NAMALWA (cell line): Measurements from ENCODE around the gene DOK3.

Source experiments
- DNase-seq: peaks from one replicate; pipeline ENCODE4 v3.0.0-alpha.2; 2015; ENCODE audit warnings: low spot score

The DOK3 gene, protein sequence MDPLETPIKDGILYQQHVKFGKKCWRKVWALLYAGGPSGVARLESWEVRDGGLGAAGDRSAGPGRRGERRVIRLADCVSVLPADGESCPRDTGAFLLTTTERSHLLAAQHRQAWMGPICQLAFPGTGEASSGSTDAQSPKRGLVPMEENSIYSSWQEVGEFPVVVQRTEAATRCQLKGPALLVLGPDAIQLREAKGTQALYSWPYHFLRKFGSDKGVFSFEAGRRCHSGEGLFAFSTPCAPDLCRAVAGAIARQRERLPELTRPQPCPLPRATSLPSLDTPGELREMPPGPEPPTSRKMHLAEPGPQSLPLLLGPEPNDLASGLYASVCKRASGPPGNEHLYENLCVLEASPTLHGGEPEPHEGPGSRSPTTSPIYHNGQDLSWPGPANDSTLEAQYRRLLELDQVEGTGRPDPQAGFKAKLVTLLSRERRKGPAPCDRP

DNA sequence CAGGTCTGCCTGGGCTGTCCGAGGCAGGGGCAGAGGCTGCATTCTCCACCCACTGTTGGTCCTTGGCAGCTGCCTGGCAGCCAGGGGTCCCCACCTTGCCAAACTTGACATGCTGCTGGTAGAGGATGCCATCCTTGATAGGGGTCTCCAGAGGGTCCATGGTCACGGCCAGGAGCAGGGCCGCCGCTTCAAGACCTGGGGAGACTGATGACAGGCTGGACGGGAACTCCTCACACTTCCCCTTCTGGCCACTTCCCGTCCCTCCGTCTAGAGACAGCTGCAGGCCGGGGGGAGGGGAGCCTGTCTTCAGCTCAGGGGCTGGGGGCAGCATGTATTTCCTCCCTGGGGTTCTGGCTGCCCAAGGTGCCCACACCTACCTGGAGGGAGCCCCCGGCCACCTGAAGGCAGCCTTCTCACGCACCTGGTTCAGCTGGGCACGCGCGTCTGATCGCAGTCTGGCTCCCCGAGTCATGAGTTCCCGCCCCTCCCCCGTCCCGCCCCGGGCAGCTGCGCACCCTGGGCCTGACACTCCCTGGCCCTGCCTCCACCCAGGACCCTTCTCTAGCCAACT lies at the start of gene DOK3:
TSS of gene DOK3 (minus strand) at position 446 of the 571 bp plus-strand sequence. CDS start at position 160, 286 bp downstream.
- DNase-seq = peak; percentile 72

DNA sequence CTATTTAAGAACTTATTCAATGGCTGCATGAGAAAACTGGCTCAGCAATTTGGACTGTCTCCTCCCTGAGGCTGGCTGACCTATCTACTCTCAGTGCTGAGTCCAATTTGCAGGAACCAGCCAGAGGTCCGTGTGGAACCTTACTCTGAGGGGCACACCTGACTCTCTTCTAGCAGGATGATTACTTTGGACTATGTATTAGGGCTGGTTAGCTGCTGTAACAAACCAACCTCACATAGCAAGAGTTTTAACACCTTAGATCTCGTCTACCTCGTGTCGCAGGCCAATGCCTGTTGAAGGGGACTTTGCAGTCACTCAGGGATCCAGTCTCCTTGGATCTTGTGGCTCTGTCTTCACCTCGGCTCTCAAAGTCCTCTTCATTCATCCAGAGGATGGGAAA lies 48.2 kb upstream of the DOK3 start:
- DNase-seq = no peak

DNA sequence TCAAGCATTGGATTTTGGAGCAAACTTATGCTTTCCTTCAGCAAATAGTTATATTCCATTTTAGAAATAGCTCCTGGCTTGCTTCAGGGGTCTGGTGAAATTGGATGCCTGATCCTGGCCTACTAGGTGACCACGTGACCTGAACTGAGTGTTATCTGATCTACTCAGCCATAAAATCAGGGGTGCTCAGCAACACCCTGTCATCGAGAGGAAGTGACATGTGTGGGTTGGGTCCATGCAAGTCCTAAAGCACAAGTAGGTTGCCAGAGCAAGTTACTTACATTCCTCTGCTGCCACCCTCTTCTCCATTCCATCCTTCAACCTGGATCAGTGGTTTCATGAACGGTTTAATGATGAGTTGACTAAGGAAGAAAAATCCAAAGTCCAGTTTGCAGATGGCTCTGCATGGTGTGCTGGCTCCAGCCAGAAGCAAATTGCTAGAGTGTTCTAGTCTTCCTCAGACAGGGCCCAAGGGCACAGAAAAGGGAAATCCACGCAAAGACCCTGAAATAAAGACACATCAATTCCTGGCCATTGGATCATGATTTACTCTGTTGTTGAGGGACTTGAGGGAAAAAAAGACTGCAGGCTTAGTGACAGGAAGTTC lies 47.5 kb upstream of the DOK3 start:
- no peak for DNase-seq

DNA sequence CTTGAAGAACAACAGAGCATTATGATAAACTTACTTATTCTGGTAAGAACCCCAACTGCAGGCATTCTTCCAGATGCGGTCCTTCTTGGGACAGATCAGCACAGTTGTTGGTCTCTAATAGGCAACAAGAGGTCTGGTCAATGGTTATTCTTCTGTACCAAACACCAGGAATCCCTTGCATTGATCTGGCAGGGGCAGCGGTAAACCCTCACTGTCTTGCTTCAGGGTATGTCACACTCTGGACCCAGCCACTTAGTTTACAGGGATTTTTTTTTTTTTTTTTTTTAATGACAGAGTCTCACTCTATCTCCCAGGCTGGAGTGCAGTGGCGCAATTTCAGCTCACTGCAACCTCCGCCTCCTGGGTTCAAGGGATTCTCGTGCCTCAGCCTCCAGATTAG lies 46.0 kb upstream of the DOK3 start:
- no peak for DNase-seq

DNA sequence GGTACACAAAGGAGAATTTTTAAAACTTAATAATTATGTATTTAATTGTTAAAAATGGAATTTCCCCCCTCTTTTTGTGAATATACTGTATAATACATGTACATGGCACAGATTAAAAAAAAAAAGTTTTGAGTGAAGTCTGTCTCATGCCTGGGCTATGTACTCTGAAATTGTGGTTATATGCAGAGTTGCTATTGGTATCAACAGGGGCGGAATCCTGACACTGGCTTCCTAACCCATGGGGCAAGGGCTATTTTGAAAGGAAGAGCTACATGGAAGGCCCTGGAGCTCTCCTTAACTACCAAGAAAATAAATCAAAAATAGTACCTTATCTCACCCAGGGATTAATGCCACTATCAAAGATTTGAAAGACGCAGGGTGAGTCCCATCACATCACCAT lies 45.6 kb upstream of the DOK3 start:
- DNase-seq = no peak

DNA sequence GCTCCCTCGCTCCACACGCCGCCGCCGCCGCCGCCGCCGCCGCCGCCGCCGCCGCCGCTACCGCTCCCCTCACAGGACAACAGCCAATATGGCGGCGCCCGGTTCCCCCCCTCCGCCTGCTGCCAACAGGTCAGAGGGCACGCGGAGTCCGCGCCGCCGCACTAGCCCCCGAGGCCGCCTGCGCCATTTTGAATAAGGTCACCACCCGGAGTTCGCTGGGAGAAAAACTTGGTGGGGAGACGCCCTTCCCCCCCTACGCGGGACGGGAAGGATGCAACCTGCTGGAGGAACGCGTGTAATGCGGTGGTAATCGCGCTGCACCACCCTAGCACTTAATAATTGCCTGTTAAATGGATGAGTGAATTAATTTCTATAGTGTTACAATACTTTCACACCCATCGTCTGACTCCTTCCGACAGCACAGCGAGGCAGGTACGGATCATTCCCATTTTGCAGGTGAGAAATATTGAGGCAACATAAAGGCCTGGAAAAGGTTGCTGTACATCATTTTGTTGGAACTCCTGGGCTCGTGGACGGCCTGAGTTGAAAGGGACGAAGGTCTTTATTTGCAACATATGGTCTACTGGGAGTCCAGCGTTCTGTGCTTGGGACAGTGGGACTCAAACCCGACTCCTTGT lies 45.0 kb upstream of the DOK3 start, which contains the start of gene FAM193B:
TSS of gene FAM193B (minus strand) at position 90 of the 638 bp plus-strand sequence. CDS start 105 bp downstream, outside the sequence.
- peak; percentile 95 for DNase-seq

DNA sequence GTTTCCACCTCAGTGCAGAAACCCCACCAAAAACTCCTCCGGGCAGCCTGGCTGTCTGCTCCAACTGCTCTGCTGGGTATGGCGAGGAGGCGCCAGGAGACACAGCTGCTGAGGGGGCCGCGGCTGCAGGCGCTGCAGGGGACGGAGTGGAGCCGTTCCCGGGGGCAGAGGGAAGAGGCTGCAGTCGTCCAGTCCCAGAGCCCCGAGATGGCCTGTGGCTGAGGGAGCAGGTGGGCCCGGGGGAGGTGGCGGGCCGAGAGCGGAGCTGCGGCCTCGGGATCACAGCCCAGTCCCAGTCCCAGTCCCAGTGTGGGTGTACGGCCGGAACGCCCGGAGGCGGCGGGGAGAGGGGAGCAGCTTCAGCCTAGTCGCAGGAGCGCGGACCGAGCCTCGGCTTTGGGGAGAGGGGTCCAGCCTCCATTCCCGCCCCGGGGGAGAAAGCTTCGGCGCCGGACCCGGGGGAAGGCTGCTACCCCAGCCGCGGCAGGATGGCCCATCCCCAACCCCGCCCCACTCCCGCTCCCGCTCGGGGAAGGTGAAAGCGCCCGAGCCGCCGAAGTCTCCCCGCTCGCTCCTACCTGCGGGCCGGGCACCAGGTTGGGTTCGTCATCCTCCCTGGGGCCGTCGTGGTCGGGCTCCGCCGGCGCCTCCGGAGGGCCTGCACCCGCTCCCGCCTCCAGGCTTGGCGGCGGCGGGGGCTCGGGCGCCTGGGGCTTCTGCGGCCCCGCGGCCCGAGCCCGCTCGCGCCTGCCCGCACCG lies 44.2 kb upstream of the DOK3 start:
- peak; percentile 32 for DNase-seq

DNA sequence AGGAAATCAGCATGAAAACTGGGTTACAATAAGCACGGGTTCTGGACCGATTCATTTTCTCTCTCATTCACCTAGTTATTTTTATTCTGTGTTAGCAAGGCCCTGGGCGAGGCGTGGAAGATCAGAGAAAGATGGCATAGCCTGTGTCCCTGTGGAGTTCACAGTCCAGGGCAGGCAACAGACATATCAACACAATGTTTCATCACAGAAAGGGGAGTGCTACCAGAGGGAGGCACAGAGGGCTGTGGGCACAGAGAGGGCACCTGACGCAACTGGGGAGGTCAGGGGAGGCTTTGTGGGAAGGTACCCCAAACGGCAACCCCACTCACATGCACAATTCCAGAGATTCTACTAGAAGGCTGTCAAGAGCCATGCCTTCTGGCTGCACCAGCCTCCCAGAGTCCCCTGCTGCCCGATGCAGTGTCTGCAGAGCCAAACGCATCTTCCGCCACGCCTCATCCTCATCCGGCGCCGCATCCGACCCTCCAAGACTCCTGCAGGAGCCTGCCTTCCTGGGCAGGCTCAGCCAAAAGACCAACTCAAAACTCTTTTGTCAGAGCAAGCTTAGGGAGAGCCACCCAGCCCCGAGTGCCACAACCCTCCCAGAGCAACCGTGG lies 43.3 kb upstream of the DOK3 start:
- DNase-seq = no peak

DNA sequence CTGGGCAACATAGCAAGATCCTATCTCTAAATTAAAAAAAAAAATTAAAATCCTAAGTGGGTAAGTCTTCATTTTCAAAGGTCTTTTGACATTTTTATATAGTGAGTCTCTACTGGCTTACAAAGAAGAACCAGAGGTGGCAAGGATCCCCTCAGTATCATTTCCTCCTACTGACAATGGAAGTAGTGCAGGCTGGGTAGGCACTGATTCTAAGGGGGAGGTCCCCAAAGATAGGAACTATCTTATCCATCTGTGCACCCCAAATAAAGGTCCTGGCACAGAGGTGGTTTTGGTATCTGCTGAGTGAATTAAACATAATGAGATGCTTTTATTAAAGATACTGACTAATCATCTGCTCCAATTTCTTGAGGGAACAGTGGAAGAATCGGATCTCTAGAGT lies 40.5 kb upstream of the DOK3 start:
- DNase-seq = no peak

DNA sequence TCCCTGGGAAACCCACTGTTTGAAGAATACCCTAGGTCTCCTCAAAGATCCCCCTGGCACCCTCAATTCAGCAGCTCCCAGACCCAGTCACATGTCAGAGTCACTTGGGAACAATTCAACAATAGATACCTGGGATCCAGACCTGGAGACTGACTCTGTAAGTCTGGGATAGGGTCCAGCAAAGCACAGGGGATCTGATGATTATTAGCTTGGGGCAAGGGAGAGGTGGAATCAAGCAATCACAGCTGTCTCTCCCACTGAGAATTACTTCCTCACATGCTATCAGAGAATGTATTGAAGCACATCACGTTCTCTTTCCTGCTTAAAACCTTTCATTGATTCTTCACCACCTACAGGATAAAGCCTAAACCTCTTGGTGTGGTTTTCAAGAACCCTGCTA lies 38.9 kb upstream of the DOK3 start:
- no peak for DNase-seq

DNA sequence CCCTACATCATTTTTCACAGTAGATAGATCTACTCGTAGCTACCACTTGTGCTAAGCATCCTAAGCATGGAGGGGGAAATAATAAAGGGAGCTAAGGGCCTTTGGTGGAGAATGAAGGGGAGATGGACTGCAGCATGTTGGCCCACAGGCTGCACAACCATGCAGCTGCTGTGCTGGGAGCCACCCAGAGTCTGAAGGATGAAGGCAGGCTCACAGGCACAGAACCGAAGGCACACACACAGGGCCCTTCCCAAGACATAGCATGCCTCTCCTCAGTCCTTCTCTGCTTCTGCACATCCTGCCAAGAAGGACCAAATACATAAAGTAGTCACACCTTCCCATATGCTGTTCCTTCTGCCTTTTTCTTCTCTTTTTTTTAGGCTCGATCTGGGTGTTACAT lies 38.1 kb upstream of the DOK3 start:
- DNase-seq = no peak

DNA sequence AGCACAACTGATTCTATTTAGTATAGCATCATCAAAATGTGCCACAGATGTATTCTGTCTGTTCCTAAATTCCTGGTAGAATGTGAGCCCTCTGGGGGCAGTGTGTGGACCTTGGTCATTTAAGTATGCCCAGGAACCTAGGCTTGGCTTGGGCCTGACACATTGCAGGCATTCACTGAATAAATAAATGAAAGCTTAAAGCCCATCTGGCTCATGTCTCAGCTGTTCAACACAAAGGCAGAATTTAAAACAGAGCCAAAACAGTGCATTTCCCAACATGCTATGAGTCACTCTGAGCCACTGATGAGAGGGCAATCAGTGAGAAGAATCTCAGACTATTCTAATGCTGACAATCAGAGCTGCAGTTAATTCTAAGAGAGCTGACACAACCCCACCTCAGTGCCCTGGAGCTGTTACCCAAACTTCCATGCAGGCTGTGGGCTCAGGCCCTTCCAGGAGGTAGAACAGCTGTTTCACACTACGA lies 36.7 kb upstream of the DOK3 start:
- DNase-seq = no peak

DNA sequence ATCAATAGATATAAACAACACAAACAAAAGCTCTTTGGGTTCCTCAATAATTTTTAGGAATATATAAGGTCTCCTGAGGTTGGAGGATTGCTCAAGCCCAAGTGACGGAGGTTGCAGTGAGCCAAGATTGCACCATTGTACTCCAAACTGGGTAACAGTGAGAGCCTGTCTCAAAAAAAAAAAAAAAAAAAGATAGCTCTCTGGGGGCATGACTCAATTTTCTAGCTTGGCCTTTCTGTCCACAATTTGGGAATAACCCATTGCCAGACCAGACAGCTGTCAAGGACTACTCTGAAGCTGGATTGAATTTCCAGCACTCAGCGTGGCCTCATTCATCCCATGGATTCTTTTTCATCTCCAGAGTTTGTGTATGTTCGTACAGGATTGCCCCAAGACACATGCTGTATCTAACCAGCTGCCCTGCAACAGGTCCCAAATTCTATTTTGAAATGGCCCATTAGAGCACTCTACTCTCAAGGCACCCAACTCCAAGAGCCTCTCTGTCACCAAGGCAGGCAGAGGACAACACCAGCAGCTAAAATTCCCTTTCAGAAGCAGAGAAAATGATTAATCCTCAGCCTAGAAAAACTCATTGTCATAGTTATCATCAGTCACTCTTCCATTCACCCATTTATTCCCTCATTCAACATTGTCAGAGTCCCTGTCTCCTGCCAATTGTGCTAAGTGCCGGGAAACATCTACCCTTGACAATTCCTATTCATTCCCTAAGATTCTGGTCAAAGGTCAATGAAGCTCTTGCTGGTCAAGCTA lies 36.0 kb upstream of the DOK3 start:
- no peak for DNase-seq

DNA sequence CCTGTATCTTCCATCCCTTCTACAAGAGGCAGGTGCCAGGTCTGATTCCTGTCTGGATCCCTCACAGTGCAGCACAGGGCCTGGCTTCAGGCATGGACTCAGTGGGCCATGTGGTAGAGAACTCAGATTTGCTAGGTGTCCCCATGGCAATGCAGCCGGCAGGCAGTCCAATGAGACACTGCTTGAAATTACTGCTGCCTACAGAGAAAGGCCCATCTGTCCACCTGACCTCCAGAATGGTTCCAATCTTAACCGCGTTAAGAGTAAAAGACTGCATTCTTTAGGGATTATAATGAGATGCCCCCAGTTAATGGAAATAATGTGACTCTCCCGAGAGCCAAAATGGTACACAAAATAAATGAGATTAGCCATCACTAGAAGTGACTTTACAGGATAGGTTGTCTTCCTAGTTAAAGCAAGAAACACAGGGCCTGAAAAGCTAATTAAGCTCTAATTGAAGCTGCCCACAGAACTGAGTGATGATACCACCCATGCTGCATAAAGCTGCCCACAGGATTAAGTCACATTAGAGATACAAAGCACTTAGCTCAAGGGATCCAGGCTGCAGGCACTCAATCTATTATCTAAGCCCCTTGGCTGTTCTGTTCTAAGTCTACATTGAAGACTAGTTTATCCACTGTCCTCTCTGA lies 33.3 kb upstream of the DOK3 start:
- no peak for DNase-seq

DNA sequence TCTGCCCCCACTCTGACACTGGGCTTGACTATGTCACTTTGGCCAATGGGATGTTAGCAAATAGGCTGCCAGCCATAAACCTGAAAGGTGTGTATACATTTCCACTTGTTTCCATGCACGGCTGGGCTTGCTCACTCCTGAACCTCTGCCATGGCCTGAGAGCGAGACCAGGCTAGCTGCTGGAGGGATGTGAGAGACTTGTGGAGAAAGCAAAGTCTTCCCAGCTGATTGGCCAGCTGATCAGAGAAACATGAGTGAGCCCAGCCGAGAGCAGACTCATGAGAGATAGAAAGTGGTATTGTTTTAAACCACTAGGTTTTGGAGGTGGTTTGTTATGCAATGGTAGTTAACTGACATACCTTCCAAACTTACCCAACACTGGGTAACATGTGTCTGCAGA lies 30.8 kb upstream of the DOK3 start:
- DNase-seq = no peak

DNA sequence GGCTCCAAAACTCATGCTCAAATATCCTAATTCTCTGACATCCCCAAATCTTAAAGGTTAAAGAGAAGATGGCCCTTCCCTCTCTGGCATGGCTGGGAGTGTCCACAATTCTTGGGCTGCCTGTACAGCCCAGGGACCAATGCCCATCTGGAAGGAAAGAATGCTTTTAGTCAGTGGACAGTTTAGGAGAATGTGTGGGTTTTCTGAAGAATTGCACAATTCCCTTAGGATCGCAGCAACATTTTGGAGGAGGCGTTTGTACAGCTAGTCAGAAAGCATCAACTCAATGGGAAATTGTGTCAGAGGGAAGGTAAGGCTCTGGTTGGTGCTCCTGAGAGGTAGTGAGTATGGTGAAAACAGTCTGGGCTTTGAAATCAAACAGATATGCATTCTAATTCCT lies 29.8 kb upstream of the DOK3 start:
- DNase-seq = no peak

DNA sequence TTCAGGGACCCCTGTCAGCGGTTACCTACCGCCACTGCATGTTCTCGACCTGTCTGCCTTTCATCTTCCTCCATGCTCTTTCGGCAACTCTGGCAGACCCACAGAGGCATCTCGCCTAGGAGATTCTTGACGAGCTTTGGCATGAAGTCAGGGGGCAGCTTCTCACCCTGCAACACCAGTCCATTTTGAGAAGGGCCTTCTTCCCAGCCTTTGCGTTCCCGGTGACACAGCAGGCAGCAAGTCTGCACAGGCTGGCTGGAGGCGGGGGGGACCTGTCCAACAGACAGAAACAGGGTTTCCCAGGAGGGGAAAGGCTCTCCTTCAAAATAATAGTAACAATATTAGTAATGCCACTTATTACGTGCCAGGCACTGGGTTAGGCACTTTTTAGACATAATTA lies 29.2 kb upstream of the DOK3 start:
- DNase-seq = no peak

DNA sequence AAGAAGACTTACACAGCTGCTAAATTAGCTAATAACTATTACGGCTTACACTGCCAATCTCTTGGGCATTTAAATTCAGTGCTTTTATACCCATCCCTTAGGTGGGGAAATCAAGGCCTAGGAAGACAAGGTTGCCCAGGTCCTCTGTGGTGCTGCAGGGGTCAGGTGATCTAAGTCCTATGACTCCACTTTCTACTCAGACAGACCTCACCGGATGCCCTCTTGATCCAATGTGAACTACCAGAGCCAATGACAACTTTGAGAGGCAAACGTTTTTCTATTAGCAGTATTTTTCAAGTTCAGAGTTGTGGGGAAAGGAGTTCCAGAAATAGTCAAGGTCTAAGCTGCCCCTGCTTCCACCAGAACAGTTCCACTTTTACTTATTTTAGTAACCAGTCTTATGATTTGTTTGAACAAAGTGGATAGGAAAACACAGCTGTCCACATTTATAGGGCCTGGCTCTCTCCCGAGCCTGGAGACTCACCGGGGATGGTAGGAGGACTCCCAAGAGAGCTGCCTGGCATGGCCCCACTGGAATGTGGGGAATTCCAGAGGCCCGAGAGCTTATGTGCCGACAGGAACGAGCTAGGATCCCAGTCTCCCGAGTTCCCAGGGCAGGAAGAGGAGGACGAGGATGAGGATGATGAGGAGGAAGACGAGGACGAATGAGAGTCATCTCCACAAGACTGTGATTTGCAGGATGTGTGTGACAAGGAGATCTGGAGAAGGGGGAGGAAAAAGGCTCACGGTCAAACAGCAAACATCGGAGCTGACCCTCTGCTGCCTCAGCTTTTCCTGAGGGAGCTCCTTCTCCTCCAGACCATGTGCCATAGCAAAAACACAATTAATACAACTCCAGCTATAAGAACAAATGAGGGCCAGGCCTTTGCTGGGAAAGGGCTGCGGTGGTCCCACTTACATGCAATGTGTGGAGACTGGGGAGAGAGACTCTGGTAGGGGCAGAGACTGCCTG lies 28.0 kb upstream of the DOK3 start:
- DNase-seq = no peak

DNA sequence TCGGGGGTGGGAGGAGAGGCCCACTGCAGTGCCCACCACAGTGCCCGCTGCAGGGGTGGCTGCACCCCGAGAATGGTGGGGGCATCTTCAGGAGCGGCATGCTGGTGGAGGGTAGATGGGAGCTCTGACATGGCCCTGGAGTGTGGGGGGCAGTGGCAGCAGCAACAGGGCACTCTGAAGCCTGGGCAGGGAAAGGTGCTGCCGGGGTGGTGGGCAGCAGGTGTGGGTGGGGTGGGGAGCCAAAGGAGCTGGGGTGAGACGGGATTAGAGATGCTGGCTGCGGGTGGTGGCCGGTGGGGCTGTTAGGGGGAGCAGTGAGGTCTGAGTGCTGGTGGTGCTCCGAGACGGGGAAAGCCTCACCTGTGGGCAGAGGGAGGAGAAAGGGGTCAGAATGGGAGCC lies 26.8 kb upstream of the DOK3 start:
- no peak for DNase-seq
